HCT116 (cell line): ENCODE results near the gene SLC22A13. TPM values are rescaled to one million over a fixed set of nuclear protein-coding genes. Genes with fewer than 3 reads are reported as not detected.

ENCODE experiments used
- ATAC-seq: fragments of 200-7000 bp; cut with Tn5 transposase; 2 replicates; pipeline ENCODE4 v1.9.1; 2020; ENCODE audit warnings: mild to moderate bottlenecking, moderate library complexity
- BruUV-seq: library from RNA; stranded (reverse); fragments of 400-500 nt; replicated peaks from 2 replicates; lab custom pipeline; 2021; lab: Mats Ljungman, UMichigan
- CTCF ChIA-PET: fragments of 300-600 bp; sonication (Branson Sonifier 250); formaldehyde crosslinking; loops from one replicate; lab custom pipeline; 2021; ENCODE audit warnings: antibody characterized with exemption; lab: Charles Lee
- POLR2A ChIA-PET: fragments of 300-600, 350-600 bp; sonication (Branson Sonifier 250); formaldehyde crosslinking; loops from one replicate; lab custom pipeline; 2021; ENCODE audit warnings: antibody characterized with exemption; lab: Charles Lee
- RAD21 ChIA-PET, 2 experiments: fragments of 300-600 bp; sonication (Branson Sonifier 250); formaldehyde crosslinking; loops; one replicate each; lab custom pipeline; 2023; ENCODE audit warnings: low total read pairs in 2 of 2; ENCODE audit not compliant: uncharacterized antibody in 2 of 2, unreplicated experiment in 2 of 2, low non-redundant PET in 1 of 2; lab: Charles Lee
- DNase-seq: peaks from one replicate; pipeline ENCODE4 v3.0.0-alpha.2; 2010; ENCODE audit warnings: low read depth, low spot score
- H2AFZ ChIP-seq: fragments of 200-600 bp; shearing (Covaris generic), sonication (generic); 2 replicates; pipeline ENCODE4 v1.6.1; 2017; ENCODE audit warnings: low read depth, mixed run types, mixed read lengths, antibody characterized with exemption, low read length; ENCODE audit not compliant: poor library complexity, severe bottlenecking
- H3K27ac ChIP-seq: 2 replicates; pipeline ENCODE4 v1.5.1; 2012; ENCODE audit warnings: low read depth, low read length
- H3K27me3 ChIP-seq: fragments of 200-600 bp; sonication (generic); 2 replicates; pipeline ENCODE4 v1.6.1; 2016; ENCODE audit warnings: mixed run types, low read length, mixed read lengths; ENCODE audit not compliant: insufficient read depth
- H3K36me3 ChIP-seq, 2 experiments: fragments of 200-500 bp in 1 of 2; fragments of 200-600 bp in 1 of 2; sonication (Bioruptor generic) in 1 of 2; sonication (generic) in 1 of 2; 2 replicates each; pipeline versions ENCODE4 v1.5.1 to v1.6.1; 2014 to 2016; ENCODE audit warnings: low read length in 2 of 2, inconsistent platforms in 1 of 2, mixed read lengths in 1 of 2, mixed run types in 1 of 2; ENCODE audit not compliant: insufficient read depth in 2 of 2, control insufficient read depth in 1 of 2
- H3K4me1 ChIP-seq, 2 experiments: fragments of 200-600 bp in 1 of 2; sonication (generic) in 1 of 2; 2 replicates each; pipeline versions ENCODE4 v1.5.1 to v1.6.1; 2012 to 2017; ENCODE audit warnings: low read length in 2 of 2, inconsistent platforms in 1 of 2, mild to moderate bottlenecking in 1 of 2, mixed read lengths in 1 of 2, mixed run types in 1 of 2, moderate library complexity in 1 of 2; ENCODE audit not compliant: insufficient read depth in 2 of 2, control insufficient read depth in 1 of 2
- H3K4me2 ChIP-seq: fragments of 200-600 bp; sonication (generic); 2 replicates; pipeline ENCODE4 v1.6.1; 2017; ENCODE audit warnings: mixed run types, low read length, mixed read lengths
- H3K4me3 ChIP-seq, 2 experiments: fragments of 200-600 bp in 1 of 2; sonication (generic) in 1 of 2; replicated peaks in 1 of 2; 2 replicates each; pipeline ENCODE4 v1.5.1; 2011 to 2016; ENCODE audit warnings: low read length in 2 of 2, control low read depth in 1 of 2, low read depth in 1 of 2, mild to moderate bottlenecking in 1 of 2, mixed read lengths in 1 of 2, mixed run types in 1 of 2
- H3K79me2 ChIP-seq: fragments of 200-600 bp; sonication (generic); 2 replicates; pipeline ENCODE4 v1.6.1; 2017; ENCODE audit warnings: mild to moderate bottlenecking, mixed run types, low read length, moderate library complexity, mixed read lengths; ENCODE audit not compliant: insufficient read depth
- H3K9ac ChIP-seq: fragments of 200-600 bp; sonication (generic); 2 replicates; pipeline ENCODE4 v1.6.1; 2016; ENCODE audit warnings: low read length, mixed read lengths
- H3K9me2 ChIP-seq: fragments of 200-600 bp; sonication (generic), shearing (Covaris generic); 2 replicates; pipeline ENCODE4 v1.6.1; 2017; ENCODE audit warnings: mixed run types, mild to moderate bottlenecking, moderate library complexity; ENCODE audit not compliant: insufficient read depth
- H3K9me3 ChIP-seq, 2 experiments: fragments of 200-500 bp in 1 of 2; fragments of 200-600 bp in 1 of 2; sonication (Bioruptor generic) in 1 of 2; sonication (generic) in 1 of 2; 2 replicates each; pipeline ENCODE4 v1.6.1; 2014 to 2017; ENCODE audit warnings: low read length in 2 of 2, mixed read lengths in 2 of 2, inconsistent platforms in 1 of 2, low read depth in 1 of 2, mild to moderate bottlenecking in 1 of 2, mixed run types in 1 of 2, moderate library complexity in 1 of 2; ENCODE audit not compliant: control insufficient read depth in 1 of 2, insufficient read depth in 1 of 2
- H4K20me1 ChIP-seq: fragments of 200-600 bp; sonication (generic), shearing (Covaris generic); 2 replicates; pipeline ENCODE4 v1.6.1; 2017; ENCODE audit warnings: mixed run types, mild to moderate bottlenecking, moderate library complexity; ENCODE audit not compliant: insufficient read depth
- CBX3 ChIP-seq: IDR thresholded peaks from 2 replicates; pipeline ENCODE4 v1.6.1; 2012; ENCODE audit warnings: low read depth
- CTCF ChIP-seq, 3 experiments: fragments of 200-600 bp in 1 of 3; sonication (generic) in 1 of 3; IDR thresholded peaks in 2 of 3; conservative IDR thresholded peaks in 1 of 3; 2 replicates each; pipeline ENCODE4 v1.5.1; 2012 to 2017; ENCODE audit warnings: low read depth in 2 of 3, low read length in 2 of 3, antibody characterized with exemption in 1 of 3, borderline replicate concordance in 1 of 3, control low read depth in 1 of 3, mild to moderate bottlenecking in 1 of 3, mixed read lengths in 1 of 3, mixed run types in 1 of 3, moderate library complexity in 1 of 3; ENCODE audit not compliant: insufficient read depth in 1 of 3
- EZH2phosphoT487 ChIP-seq: fragments of 200-600 bp; IDR thresholded peaks from 2 replicates; pipeline ENCODE4 v1.6.1; 2018; ENCODE audit warnings: antibody characterized with exemption, borderline replicate concordance
- RAD21 ChIP-seq: IDR thresholded peaks from 2 replicates; pipeline ENCODE4 v1.6.1; 2012; ENCODE audit warnings: low read depth, mild to moderate bottlenecking
- SP1 ChIP-seq: IDR thresholded peaks from 2 replicates; pipeline ENCODE4 v1.6.1; 2012; ENCODE audit warnings: low read depth
- SRF ChIP-seq: IDR thresholded peaks from 2 replicates; pipeline ENCODE4 v1.6.1; 2012; ENCODE audit warnings: low read depth
- TCF7L2 ChIP-seq: IDR thresholded peaks from 2 replicates; pipeline ENCODE4 v1.7.0; 2011; ENCODE audit warnings: borderline replicate concordance, inconsistent platforms; ENCODE audit not compliant: insufficient read depth, insufficient read length; ENCODE audit errors: extremely low read depth
- ZNF274 ChIP-seq: fragments of 200-500 bp; sonication (Bioruptor generic); IDR thresholded peaks from 2 replicates; pipeline ENCODE4 v1.6.1; 2014; ENCODE audit warnings: mild to moderate bottlenecking, low read depth, low read length, inconsistent platforms
- intact Hi-C: fragments of 100-400 bp; cut with micrococcal nuclease; formaldehyde crosslinking; loops from 2 replicates; pipeline ENCODE4 v1.10.0; 2022
- total RNA-seq: library from RNA; stranded (reverse); gene quantifications from one replicate; pipeline ENCODE4 v1.2.1, GENCODE V29; 2021; ENCODE audit not compliant: unreplicated experiment
- TF ChIP-seq, protein P1 (sequence below): IDR thresholded peaks from 2 replicates; pipeline ENCODE4 v1.6.1; 2012; ENCODE audit warnings: low read depth

Gene SLC22A13
- total RNA-seq, 1 experiment from 2014 or later = 0.47 TPM

DNA sequence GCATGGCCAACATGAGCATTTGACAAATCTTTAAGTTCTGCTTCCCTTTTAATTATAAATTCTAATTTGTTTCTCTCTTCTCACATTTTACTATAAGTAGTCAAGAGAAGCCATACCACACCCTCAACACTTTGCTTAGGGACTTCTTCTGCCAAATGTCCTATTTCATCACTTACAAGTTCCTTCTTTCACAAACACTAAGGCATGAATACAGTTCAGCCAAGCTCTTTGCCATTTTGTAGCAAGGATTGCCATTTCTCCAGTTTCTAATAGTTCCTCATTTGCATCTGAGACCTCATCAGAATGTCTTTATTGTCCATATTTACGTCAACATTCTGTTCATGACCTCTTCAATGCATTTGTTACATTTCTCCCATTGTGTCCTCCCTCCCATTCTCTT, 45.9 kb downstream of the SLC22A13 start:
- H3K36me3 ChIP-seq = no peaks in the 10 kb centered on the region
- no peak for ATAC-seq
- H4K20me1 ChIP-seq = no peaks in the 10 kb centered on the region
- no peak overlapping the region for H3K9ac ChIP-seq
- H3K27me3 ChIP-seq = no peaks in the 10 kb centered on the region
- no peak overlapping the region for H3K4me3 ChIP-seq
- CTCF ChIA-PET = no interaction called here
- no peaks in the 10 kb centered on the region for H3K79me2 ChIP-seq
- intact Hi-C loops = no loop called here
- no peak overlapping the region for H3K4me2 ChIP-seq
- H3K27ac ChIP-seq = no peak overlapping the region
- RAD21 ChIA-PET = no interaction called here
- no peak for DNase-seq
- BruUV-seq = no TSS peak
- TF ChIP-seq SP1 (no peak), CTCF (IDR thresholded peaks at IDR 0.05 in 2 of 3, conservative IDR thresholded peaks at IDR 0.05 in 1 of 3; ENCODE audit: borderline replicate concordance in 1 of 3, insufficient read depth in 1 of 3, low read depth in 2 of 3, low read length in 2 of 3) (no peak), CBX3 (no peak), SRF (no peak), RAD21 (no peak)
- H2AFZ ChIP-seq = no peak overlapping the region
- no peaks in the 10 kb centered on the region for H3K9me3 ChIP-seq
- H3K9me2 ChIP-seq = no peaks in the 10 kb centered on the region
- no peaks in the 10 kb centered on the region for H3K4me1 ChIP-seq
- POLR2A ChIA-PET = no interaction called here

GRCh38 chr3:38311941-38312340, 46.3 kb downstream of the SLC22A13 start:
- TF ChIP-seq ZNF274 (no peak), EZH2phosphoT487 (no peak), SRF (no peak), TCF7L2 (no peak)
- TF ChIP-seq, protein P1, sequence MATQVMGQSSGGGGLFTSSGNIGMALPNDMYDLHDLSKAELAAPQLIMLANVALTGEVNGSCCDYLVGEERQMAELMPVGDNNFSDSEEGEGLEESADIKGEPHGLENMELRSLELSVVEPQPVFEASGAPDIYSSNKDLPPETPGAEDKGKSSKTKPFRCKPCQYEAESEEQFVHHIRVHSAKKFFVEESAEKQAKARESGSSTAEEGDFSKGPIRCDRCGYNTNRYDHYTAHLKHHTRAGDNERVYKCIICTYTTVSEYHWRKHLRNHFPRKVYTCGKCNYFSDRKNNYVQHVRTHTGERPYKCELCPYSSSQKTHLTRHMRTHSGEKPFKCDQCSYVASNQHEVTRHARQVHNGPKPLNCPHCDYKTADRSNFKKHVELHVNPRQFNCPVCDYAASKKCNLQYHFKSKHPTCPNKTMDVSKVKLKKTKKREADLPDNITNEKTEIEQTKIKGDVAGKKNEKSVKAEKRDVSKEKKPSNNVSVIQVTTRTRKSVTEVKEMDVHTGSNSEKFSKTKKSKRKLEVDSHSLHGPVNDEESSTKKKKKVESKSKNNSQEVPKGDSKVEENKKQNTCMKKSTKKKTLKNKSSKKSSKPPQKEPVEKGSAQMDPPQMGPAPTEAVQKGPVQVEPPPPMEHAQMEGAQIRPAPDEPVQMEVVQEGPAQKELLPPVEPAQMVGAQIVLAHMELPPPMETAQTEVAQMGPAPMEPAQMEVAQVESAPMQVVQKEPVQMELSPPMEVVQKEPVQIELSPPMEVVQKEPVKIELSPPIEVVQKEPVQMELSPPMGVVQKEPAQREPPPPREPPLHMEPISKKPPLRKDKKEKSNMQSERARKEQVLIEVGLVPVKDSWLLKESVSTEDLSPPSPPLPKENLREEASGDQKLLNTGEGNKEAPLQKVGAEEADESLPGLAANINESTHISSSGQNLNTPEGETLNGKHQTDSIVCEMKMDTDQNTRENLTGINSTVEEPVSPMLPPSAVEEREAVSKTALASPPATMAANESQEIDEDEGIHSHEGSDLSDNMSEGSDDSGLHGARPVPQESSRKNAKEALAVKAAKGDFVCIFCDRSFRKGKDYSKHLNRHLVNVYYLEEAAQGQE = no peak
- POLR2A ChIA-PET = no interaction called here
- no peaks in the 10 kb centered on the region for H4K20me1 ChIP-seq
- H3K27ac ChIP-seq = no peak overlapping the region
- no peaks in the 10 kb centered on the region for H3K79me2 ChIP-seq
- no peaks in the 10 kb centered on the region for H3K4me1 ChIP-seq
- ATAC-seq = no peak
- no peak overlapping the region for H3K9ac ChIP-seq
- DNase-seq = no peak
- H3K9me3 ChIP-seq = no peaks in the 10 kb centered on the region
- BruUV-seq = no TSS peak
- RAD21 ChIA-PET = no interaction called here
- no peak overlapping the region for H2AFZ ChIP-seq
- H3K27me3 ChIP-seq = no peaks in the 10 kb centered on the region
- no peak overlapping the region for H3K4me2 ChIP-seq
- no peaks in the 10 kb centered on the region for H3K9me2 ChIP-seq
- H3K4me3 ChIP-seq = no peak overlapping the region
- no peaks in the 10 kb centered on the region for H3K36me3 ChIP-seq
- intact Hi-C loops = no loop called here
- CTCF ChIA-PET = no interaction called here
